Measurements from ENCODE around the gene DKKL1.
"Not testable (repeated sequence)": the region's sequence is repeated elsewhere in the genome, so short reads cannot be mapped to it uniquely, and the experiment has no call there.

DNA sequence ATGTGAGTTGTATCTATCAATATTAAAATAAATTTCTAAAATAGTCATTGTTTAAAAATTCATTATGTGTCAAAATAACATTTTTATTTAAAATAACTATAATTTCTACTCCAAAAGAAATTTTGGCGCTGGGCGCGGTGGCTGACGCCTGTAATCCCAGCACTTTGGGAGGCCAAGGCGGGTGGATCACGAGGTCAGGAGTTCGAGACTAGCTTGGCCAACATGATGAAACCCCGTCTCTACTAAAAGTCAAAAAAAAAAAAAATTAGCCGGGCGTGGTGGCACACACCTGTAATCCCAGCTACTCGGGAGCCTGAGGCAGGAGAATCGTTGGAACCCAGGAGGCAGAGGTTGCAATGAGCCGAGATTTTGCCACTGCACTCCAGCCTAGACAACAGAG, 37.9 kb upstream of the DKKL1 start:
- not testable (repeated sequence) for TF ChIP-seq CTCF (IDR thresholded peaks at IDR 0.05; ENCODE audit: low read depth, low read length); EZH2phosphoT487 (IDR thresholded peaks at IDR 0.05; ENCODE audit: low read depth)

Data from OCI-LY3 (cell line).